ENCODE results near the gene KCTD16.

- no peak for TF ChIP-seq CTCF (IDR thresholded peaks at IDR 0.05; ENCODE audit: low read length)
- TF ChIP-seq EZH2 (optimal IDR thresholded peaks at IDR 0.05; ENCODE audit: low read depth, low read length): no peak
- no peak for TF ChIP-seq EZH2phosphoT487 (IDR thresholded peaks at IDR 0.05; ENCODE audit: low read length)
Observed at GRCh38 chr5:144281784-144282183, 111.1 kb downstream of the KCTD16 start.
